ENCODE results near the gene MSL1.

MSL1 gene

DNA sequence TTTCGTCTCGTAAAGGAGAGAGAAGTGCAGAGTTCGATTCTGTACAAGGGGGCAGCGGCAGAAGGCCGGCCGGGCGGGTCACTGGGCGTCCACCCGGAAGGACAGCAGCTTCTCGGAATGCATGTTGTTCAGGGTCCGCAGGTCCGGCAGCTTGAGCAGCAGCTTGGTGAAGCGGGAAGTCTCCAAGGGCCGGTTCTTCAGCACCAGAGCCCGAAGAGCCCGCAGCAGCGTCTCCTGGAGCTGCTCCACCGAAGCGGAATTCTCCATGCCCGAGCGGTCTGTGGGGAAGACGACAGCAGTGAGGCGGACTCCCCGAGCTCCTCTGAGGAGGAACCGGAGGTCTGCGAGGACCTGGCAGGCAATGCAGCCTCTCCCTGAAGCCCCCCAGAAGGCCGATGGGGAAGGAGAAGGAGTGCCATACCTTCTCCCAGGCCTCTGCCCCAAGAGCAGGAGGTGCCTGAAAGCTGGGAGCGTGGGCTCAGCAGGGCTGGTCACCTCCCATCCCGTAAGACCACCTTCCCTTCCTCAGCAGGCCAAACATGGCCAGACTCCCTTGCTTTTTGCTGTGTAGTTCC lies 28.7 kb upstream of the MSL1 start:
- TF ChIP-seq, protein P1, sequence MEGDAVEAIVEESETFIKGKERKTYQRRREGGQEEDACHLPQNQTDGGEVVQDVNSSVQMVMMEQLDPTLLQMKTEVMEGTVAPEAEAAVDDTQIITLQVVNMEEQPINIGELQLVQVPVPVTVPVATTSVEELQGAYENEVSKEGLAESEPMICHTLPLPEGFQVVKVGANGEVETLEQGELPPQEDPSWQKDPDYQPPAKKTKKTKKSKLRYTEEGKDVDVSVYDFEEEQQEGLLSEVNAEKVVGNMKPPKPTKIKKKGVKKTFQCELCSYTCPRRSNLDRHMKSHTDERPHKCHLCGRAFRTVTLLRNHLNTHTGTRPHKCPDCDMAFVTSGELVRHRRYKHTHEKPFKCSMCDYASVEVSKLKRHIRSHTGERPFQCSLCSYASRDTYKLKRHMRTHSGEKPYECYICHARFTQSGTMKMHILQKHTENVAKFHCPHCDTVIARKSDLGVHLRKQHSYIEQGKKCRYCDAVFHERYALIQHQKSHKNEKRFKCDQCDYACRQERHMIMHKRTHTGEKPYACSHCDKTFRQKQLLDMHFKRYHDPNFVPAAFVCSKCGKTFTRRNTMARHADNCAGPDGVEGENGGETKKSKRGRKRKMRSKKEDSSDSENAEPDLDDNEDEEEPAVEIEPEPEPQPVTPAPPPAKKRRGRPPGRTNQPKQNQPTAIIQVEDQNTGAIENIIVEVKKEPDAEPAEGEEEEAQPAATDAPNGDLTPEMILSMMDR (conservative IDR thresholded peaks at IDR 0.05): no peak
- no peak overlapping the region for H3K27ac ChIP-seq

DNA sequence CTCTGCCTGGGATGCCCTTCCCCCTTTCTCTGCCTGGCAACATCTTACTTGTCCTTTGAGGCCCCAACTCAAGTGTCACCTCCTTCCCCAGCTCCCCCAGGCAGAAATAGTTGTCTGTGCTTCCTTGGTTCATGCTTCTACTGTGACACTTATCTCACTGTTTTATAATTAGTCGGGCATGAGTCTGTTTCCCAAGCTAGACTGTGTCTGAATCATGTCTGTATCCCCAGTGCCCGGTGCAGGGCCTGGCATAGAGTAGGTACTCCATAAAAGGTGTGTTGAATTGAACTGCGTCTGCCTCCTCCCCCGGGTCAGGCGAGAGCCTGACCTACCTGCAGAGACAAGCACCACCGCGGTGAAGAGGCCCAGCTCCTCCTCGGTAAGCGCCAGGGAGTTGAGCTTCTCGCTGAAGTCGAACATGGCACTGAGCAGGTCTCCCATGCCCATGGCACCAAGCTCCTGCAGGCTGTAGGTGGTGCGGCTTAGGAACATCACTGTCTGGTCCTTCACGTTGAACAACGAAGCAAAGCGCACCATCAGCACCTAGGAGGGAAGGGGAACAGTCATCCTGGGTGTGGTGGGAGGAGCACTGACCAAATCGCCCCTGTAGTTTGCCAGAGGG lies 28.1 kb upstream of the MSL1 start:
- no peak for TF ChIP-seq ZFX (IDR thresholded peaks at IDR 0.05)
- TF ChIP-seq, protein P1 (conservative IDR thresholded peaks at IDR 0.05): no peak
- H3K27ac ChIP-seq: no peak overlapping the region

DNA sequence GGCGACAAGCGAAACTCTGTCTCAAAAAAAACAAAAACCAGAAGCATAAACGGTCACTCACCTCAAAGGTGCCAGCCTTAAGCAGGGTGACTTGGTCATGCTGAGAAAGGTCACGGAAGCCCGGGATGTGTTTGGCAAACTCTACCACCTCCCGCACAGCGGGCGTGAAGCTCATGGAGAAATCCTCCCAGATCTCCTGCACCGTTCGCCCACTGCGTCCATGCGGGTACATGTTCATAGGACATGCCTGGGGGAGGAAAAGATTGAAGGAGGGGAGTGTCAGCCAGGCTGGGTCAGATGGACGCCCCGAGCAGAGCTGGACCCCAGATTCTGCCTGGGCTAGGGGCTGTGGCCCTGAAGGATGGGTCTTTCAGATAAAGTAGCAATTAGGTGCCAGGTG lies 26.9 kb upstream of the MSL1 start:
- TF ChIP-seq, protein P1 (conservative IDR thresholded peaks at IDR 0.05): no peak
- no peak for TF ChIP-seq ZFX (IDR thresholded peaks at IDR 0.05)
- no peak overlapping the region for H3K27ac ChIP-seq

DNA sequence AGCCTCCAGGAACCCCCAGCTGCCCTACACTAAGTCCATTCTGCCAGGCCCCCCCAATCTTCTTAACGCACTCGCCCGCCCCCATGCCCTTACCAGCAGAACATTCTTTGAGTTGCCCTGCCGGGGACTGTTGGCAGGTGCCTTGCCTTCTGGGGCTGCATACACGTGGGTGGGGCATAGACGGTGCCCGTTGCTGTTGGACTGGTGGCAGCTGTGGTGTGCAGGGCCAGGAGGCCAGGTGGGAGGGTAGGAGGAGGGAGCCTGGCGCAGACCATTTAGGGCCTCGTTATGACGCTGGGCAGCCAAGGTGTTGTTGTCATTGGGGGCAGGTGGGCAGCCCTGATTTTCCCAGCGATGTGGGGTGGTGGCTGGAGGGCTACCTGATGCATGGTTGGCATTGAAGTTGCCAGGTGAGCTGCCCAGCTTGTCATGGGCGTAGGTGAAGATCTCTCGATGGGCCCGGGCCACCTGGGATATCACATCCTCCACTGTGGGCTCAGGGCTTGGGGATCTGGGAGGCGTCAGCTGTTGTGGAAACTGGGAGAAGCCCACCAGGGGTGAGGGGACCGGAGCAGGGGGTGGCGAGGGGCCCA lies 26.3 kb upstream of the MSL1 start:
- TF ChIP-seq, protein P1 (conservative IDR thresholded peaks at IDR 0.05): no peak
- no peak overlapping the region for H3K27ac ChIP-seq

DNA sequence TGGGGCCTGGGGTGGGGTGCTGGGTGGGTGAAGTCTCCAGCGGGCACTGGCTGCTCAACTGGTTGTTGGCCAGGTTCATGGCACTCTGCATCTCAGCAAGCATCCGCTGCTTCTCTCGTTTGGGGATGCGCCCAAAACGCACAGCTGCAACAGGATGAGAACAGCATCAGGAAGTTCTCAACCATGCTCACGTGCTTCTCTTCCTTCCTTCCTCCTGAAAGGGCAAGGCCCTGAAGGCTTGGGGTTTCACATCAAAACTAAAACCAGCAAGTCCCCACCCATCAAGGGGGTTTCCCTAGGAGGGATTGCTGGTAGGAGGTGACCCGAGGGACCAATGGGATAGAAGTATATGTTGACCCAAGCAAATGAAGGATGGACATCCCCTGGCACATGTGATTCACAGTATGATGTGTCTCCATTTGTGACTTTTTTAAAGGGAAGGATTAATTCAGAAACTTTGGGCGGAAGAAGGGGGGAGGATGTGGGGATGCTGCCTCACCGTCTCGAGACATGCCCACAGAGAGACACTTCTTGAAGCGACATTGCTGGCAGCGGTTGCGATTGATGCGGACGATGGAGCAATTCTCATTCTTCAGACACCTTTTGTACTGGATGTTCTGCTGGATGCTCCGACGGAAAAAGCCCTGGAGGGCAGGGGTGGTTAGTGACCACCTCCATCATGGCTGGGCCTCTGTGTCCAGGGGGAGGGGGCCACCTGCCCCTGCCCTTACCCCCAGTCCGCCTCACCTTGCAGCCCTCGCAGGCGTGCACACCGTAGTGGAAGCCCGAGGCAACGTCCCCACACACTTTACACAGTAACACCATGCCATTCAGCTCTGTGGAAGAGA lies 25.6 kb upstream of the MSL1 start:
- H3K27ac ChIP-seq: no peak overlapping the region
- no peak for TF ChIP-seq ZFX (IDR thresholded peaks at IDR 0.05)
- TF ChIP-seq, protein P1 (conservative IDR thresholded peaks at IDR 0.05): no peak

DNA sequence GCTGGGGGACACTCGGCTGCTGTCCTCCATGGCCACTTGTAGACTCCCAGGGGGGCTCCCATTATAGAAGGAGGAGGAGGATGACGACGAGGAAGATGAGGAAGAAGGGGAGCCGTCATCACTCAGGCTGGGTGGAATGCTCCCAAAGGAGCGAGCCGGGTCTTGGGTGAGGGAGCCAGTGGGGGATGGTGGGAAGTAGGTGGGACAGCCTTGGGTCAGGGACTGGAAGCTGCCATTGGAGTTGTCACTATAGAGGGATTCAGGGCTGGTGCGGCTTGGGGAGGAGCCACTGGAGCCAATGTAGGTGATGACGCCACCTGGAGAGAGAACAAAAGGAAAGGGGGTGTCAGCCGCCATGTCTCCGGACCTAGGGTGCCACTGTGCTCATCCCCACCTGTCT lies 24.7 kb upstream of the MSL1 start:
- H3K27ac ChIP-seq: no peak overlapping the region
- TF ChIP-seq ZFX (IDR thresholded peaks at IDR 0.05): no peak
- TF ChIP-seq, protein P1 (conservative IDR thresholded peaks at IDR 0.05): no peak
